ENCODE results near the gene PNKD.

The PNKD gene, protein sequence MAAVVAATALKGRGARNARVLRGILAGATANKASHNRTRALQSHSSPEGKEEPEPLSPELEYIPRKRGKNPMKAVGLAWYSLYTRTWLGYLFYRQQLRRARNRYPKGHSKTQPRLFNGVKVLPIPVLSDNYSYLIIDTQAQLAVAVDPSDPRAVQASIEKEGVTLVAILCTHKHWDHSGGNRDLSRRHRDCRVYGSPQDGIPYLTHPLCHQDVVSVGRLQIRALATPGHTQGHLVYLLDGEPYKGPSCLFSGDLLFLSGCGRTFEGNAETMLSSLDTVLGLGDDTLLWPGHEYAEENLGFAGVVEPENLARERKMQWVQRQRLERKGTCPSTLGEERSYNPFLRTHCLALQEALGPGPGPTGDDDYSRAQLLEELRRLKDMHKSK

GRCh38 chr2:218269900-218270720 is at the start of gene PNKD, which contains the start of gene AAMP:
Gene PNKD, plus strand, starts transcription at chr2:218270519. Its CDS starts 17 bp downstream, at chr2:218270536.
Gene AAMP, minus strand, starts transcription at chr2:218270137. Its CDS starts 51 bp downstream, at chr2:218270086.
- DNase-seq: peak; percentile 100

- no peak for DNase-seq
These were observed 49.3 kb upstream of the PNKD start for GRCh38 chr2:218221000-218221399.

GRCh38 chr2:218223046-218223445 is 47.3 kb upstream of the PNKD start:
- DNase-seq: peak; percentile 28

DNA sequence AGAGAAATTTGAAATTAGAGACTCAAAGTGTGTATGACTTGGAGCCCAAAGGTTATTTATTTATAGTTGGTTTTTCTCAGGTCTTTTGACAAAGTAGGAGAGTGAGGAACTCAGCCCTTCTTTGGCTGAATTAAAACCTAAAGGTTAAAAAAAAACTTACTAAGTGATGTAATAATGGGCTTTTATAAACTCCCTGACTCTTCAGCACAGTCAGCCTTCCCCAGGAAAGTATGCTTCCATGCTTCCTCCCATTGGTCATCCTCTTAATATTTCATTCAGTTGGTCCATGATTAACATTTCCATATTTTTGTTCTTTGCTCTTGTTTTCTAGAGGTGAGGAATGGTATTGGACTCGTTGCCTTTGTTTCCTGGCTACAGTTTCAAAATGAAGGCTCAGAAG is 46.1 kb upstream of the PNKD start:
- no peak for DNase-seq

DNA sequence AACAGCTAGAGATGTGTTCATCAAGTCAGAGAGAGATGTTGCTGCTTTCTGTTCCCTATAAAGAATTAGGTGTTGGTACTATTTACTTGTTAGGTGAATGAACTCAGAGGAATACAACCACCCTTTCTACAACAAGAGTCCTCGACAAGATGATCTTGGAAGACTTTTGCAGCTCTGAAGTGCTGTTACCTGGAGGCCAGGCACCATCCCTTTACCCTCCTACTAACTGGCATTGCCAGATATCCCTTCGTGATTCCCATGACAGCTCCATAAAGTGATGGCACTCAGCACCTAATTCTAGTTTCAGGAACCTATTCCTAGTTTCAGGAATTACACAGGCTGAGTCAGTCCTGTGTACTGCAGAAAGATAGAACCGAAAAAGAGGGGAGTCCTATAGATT is 43.4 kb upstream of the PNKD start:
- no peak for DNase-seq

GRCh38 chr2:218228366-218229090 is 41.8 kb upstream of the PNKD start:
- DNase-seq: no peak

GRCh38 chr2:218229239-218229638 is 41.1 kb upstream of the PNKD start:
- DNase-seq: peak; percentile 69

GRCh38 chr2:218229851-218230250 is 40.5 kb upstream of the PNKD start:
- no peak for DNase-seq

DNA sequence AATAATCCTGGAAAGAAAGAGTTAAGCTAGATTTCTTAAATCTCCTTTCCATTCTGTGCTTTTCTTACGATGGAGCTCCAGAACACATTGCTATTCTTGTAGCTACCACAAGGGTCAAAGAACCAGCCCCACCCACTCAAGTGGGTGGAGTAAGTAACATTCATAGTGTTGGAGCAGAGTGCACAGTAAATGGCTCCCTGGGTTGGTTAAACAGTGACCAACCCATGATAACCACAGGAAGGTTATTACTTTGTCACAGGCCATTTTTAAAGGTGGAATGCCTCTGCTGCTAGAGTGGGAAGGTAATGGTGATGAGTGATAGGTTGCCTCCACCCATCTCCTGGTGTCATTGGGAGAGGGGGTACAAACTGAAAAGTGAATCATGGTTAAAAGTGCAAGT is 39.4 kb upstream of the PNKD start:
- DNase-seq: peak; percentile 54

- DNase-seq: no peak
These were observed 36.8 kb upstream of the PNKD start for GRCh38 chr2:218233543-218233942.

DNA sequence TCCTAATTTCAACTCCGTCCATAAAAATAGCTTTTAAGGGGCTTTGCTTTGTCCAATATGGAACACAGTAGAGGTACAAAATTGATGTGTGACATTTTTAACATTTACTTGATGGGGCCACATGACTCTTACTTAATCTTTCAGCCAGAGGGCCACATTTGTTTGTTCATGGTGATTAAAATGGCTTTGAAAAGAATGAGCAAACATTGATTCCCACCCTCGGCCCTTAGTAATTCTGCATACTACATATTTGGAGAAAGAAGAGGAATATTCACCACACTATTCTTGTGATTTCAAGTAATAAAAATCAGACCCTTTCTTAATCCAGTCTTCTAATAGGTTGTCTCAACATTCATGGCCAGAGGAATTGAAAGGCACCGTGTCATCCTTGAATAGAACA is 35.8 kb upstream of the PNKD start:
- no peak for DNase-seq

- DNase-seq: no peak
These were observed 35.3 kb upstream of the PNKD start for GRCh38 chr2:218235017-218235416.

- no peak for DNase-seq
These were observed 33.5 kb upstream of the PNKD start for GRCh38 chr2:218236829-218237228.

DNA sequence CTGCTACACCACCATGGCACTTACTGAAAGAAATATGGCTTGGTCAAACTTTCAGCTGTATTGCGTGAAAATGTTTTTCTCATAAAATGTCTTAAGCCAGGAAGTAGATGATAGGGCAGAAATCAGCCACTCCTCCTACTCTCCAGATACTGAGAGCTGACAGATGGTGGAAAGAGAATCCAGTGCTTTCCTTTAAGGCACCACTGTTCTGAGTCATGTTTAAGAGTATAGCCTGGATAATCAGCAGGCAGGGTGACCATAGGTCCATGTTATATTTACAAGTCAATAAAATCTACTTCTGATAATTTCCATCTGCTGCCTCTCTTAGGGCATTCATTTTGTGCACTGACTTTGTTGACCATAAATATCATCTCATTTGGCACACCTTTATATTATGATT is 31.4 kb upstream of the PNKD start:
- no peak for DNase-seq

GRCh38 chr2:218244204-218244603 is 26.1 kb upstream of the PNKD start:
- no peak for DNase-seq

DNA sequence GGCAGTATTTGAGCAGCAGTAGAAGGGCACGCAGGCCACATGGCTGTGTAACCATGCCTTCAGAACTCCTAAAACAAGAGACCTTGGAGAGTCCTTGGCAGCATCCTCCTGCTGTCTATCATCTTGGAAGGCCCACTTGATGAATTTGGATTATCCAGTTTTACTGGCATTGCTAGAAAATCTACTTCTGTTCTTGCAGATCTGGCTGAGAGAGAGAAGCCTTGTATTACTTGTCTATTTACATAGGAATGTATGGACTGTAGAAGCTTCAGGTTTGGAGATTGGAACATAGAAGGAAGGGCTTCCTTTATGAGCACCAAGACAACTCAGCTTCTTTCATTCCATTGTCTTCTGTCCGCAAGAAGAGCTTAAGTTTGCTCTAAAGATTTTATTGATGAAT is 25.7 kb upstream of the PNKD start:
- DNase-seq: no peak

- DNase-seq: no peak
These were observed 25.1 kb upstream of the PNKD start for GRCh38 chr2:218245214-218245613.

DNA sequence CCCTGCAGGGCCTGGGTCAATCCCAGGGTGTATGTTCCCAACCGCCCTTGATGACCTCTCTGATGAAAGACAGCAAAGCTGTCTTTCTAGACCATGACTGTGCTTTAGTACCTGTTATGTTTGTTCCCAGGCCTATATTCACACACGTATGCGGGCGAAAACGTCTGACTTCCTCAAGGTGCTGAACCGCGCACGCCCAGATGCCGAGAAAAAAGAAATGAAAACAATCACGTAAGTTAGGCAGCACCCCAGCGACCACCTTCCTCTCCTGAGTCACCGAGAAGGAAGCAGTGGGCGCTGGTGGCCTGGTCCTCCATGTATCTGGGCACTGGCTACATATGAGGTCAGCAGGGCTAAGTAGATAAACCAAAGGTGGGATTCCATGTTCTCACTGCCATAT is 20.6 kb upstream of the PNKD start:
- DNase-seq: no peak

DNA sequence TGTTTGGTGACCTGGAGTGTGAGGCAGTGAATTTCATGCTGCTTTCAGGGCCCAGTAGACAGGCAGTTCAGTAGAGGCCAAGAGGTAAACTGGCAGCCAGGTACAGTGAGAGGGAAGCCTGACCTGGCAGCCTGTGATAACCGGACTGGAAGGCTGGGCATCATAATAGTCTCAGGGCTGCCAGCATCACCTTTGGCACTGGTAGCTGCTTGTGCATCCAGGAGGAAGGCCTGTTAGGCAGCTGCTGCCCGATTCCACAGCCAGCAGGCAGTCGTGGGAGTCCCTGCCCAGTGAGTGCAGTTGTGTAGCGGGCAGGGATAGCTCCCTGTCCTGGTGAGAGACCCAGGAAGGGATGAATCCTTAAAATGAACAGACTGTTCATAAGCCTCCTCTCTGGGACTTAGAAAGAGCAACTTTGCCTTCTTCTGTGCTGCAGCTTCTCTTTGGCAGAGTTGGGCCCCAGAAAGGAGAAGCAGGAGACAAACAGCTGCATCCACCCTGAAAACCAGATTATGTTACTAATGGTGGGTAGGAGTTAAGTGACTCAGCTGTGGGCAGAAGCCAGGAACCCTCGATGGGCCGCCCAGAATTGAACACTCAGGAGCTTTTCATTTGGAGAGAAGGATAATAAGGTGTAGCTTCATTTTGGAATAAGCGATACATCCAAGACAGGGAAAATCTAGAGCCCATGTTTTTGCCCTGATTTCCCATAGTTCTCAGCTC is 17.6 kb upstream of the PNKD start:
- DNase-seq: no peak

GRCh38 chr2:218253232-218253625 is 17.1 kb upstream of the PNKD start:
- no peak for DNase-seq

GRCh38 chr2:218255446-218255845 is 14.9 kb upstream of the PNKD start:
- DNase-seq: no peak

- no peak for DNase-seq
These were observed 13.5 kb upstream of the PNKD start for GRCh38 chr2:218256612-218257350.
